GM12892 (cell line): ENCODE measurements around the gene HMGN3.

Experiments used
- DNase-seq: peaks from one replicate; pipeline ENCODE4 v3.0.0; 2011; ENCODE audit not compliant: insufficient read length
- FAIRE-seq: peaks from 2 replicates; lab custom pipeline; 2011; peaks lifted over from hg19 to GRCh38; lab: Jason Lieb, UNC
- POLR2A ChIP-seq: IDR thresholded peaks from 2 replicates; pipeline ENCODE4 v1.6.1; 2011; ENCODE audit warnings: low read depth, low read length, control low read depth
- POLR2AphosphoS5 ChIP-seq: IDR thresholded peaks from 2 replicates; pipeline ENCODE4 v1.6.1; 2011; ENCODE audit warnings: low read depth, low read length, control low read depth
- TAF1 ChIP-seq: IDR thresholded peaks from 2 replicates; pipeline ENCODE4 v1.6.1; 2011; ENCODE audit warnings: low read depth, mild to moderate bottlenecking, control low read depth, low read length, borderline replicate concordance

Gene HMGN3

DNA sequence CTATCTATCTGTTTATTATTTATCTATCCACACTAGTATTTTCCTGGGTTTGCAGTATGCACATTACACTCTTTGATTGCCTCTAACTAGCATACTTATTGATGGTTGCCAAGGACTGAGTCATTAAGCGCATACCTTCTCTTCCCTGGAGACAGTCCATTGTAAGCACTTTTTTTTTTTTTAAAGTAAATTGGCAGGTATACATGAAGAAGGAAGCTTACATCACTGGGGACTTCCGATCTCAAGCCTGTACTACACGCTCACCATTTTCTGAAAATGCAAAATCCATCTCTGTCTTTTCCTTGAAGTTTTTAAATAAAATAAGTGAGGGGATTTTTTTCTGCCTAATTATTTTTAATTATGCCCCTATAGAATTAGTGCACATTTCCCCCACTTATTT is 63.5 kb downstream of the HMGN3 start:
- DNase-seq = no peak
- FAIRE-seq = no peak
- no peak for TF ChIP-seq POLR2AphosphoS5
- TF ChIP-seq TAF1 = no peak
- TF ChIP-seq POLR2A = no peak

- TF ChIP-seq TAF1 (no peak), POLR2A (no peak), POLR2AphosphoS5 (no peak)
- no peak for DNase-seq
- FAIRE-seq = no peak
Observed at GRCh38 chr6:79170431-79170830, 64.1 kb downstream of the HMGN3 start.

GRCh38 chr6:79168695-79168980 is 65.8 kb downstream of the HMGN3 start:
- TF ChIP-seq TAF1 = no peak
- TF ChIP-seq POLR2A = no peak
- no peak for TF ChIP-seq POLR2AphosphoS5

DNA sequence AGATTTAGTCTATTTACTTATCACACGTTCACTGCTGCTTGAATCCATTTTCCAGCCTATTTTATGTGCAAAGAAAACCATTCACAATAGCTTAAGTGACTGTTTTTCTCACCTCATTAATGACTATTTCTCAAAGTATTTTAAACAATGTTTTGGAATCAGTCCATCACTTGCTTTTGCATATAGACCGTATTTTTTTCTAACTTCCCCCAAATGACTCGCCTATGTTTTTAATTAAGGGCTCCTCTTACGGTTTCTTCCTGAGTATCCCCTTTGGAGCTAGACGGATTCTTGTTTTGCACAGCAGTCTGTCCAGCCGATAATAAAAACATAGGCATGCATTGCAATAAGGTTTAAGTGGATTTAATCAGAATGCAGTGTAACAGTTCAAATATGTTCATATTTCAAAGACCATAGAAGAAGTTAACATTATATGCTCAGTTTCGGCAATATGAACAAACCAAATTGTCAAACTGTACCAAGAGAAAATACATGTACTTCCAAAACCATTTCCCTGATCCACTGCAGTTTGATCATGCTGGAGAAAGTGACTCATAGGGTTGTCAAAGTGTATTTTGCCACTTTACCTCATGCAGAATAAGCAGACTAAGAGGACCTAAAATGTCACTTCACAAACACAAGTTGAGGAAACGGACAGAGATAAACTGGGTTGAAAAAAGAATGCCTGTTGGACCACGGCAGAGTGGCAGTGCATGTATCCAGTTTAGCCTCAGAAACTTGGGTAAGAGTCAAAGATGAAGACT is 66.4 kb downstream of the HMGN3 start:
- TF ChIP-seq TAF1 (no peak), POLR2A (no peak), POLR2AphosphoS5 (no peak)
- FAIRE-seq = no peak
- DNase-seq = no peak

More at GRCh38 chr6:79168695-79168980, 65.8 kb downstream of the HMGN3 start:
- DNase-seq (no peak), FAIRE-seq (no peak)

- DNase-seq (no peak), FAIRE-seq (no peak)
- TF ChIP-seq POLR2A (no peak), TAF1 (no peak), POLR2AphosphoS5 (no peak)
Observed at GRCh38 chr6:79159846-79160245, 74.6 kb downstream of the HMGN3 start.

- TF ChIP-seq POLR2A (no peak), POLR2AphosphoS5 (no peak)
- no peak for DNase-seq
- no peak for FAIRE-seq
Observed at GRCh38 chr6:79158856-79159516, 75.5 kb downstream of the HMGN3 start.

- TF ChIP-seq POLR2AphosphoS5 = no peak
- no peak for TF ChIP-seq POLR2A
- no peak for TF ChIP-seq TAF1
- DNase-seq = no peak
- FAIRE-seq = no peak
Observed at GRCh38 chr6:79157961-79158644, 76.4 kb downstream of the HMGN3 start.

DNA sequence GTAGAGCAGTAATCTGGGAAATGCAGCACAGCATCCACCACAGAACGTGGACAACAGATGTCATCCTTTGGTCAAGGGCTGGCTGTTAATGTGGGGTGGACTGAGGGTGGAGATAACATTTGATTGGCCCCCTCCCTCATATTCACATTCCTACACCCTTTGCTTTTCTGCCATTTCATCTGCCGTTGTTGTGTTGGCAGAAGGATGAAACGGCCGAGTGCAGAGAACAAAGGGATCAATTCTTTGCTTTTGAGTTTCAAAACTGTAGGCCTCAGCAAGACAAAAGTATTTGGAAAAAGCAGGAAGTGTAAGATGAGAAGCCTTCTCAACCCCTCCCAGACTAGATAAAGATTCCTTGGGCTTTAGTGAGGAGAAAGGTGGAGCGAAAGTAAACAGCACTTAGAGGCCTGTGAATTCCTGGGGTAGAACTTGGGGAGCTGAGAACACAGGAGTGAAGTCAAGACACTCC is 82.2 kb downstream of the HMGN3 start:
- DNase-seq (no peak), FAIRE-seq (no peak)
- TF ChIP-seq POLR2AphosphoS5 (no peak), TAF1 (no peak), POLR2A (no peak)
